ENCODE measurements around the gene RPL12.

RPL12 gene

DNA sequence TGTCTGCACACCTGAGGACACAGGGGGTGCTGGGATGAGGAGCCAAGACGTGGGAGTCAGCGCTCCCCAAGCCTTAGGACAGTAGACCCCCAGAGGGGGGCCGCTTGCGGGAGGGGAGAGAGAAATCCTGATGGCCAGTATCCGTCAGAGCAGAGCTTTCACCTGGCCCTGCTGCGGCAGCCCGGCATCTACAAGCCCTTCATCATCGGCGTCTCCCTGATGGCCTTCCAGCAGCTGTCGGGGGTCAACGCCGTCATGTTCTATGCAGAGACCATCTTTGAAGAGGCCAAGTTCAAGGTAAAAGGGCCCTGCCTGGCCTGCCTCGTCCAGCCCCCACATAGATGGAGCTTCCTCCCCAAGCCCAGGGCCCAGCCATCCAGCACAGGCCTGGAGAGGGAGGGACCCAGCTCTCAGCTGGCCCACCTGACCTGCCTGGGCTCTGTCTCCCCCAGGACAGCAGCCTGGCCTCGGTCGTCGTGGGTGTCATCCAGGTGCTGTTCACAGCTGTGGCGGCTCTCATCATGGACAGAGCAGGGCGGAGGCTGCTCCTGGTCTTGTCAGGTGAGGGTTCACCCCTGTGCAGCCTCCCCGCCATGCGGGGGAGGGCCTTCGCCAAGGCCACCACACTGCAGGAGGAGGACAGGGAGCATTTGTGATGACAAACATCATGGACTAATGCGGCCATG lies 47.6 kb downstream of the RPL12 start:
- no peak for DNase-seq (ENCODE audit: low spot score)

DNA sequence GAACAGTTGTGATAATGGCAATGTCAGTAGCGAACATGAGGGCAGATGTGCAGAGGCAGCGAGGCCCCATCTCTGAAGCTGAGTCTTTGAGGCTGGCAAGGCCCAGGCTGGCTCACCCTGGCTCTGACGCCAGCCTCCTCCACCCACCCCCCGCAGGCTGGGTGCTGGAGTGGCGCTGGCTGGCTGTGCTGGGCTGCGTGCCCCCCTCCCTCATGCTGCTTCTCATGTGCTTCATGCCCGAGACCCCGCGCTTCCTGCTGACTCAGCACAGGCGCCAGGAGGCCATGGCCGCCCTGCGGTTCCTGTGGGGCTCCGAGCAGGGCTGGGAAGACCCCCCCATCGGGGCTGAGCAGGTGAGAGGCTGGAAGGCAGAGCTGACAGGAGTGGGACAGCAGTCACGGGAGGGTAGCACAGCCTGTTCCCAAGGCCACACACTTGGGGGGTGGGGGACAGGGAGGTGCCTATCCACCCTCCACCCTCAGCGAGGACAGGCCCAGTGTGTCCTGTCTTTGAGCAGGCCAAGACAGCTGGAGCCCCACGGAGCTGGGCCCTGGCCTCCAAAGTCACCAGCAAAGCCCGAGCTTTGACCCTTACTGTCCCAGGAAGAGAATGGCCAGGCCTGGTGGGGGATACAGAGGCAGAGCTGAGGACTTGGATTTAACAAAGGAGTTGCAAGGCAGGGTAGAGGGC lies 48.7 kb downstream of the RPL12 start:
- no peak for DNase-seq (ENCODE audit: low spot score)

DNA sequence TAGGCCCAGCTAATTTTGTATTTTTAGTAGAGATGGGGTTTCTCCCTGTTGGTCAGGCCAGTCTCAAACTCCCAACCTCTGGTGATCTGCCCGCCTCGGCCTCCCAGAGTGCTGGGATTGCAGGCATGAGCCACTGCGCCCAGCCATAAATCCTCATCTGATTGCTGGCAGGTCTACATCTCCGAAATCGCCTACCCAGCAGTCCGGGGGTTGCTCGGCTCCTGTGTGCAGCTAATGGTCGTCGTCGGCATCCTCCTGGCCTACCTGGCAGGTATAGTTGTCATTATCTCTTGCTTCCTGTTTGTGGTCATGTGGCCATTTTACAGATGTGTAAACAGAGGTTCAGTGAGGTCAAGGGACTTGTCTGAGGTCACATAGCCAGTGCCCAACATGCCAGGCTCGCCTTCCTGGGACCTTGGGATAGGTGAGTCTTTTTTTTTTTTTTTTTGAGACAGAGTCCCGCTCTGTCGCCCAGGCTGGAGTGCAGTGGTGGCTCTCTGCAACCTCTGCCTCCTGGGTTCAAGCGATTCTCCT lies 51.4 kb downstream of the RPL12 start:
- no peak for DNase-seq (ENCODE audit: low spot score)

DNA sequence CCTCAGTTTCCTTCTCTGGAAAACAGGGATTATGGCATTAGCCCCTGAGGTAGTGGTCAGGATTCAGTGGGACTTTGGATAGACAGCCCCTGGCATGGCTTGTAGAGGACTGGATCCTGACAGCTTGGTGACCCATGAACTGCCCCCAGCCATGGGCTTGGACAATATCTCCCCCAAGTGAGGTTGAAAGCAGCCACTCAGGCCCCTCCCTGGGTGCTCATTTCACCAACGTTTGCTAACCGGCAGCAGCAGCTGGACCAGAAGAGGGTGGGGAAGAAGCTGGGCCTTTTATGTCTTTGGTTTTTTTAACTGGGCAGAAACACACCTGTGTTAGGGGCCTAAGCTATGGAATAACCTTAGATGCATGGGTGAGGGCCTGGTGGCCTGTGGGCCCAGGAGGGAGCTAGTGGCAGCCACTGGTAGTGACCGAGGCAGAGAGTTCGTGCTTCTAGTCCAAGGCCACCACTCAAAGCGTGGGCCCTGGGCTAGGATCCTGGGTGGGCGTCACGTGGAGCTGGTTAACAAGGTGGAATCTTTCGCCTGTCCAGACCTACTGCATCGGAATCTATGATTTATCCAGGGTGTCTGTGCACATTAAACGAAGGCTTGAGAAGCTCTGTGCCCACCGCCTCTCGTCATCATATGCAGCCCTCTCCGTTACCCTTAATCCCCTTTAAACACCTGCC lies 52.3 kb downstream of the RPL12 start:
- DNase-seq (ENCODE audit: low spot score) = no peak

DNA sequence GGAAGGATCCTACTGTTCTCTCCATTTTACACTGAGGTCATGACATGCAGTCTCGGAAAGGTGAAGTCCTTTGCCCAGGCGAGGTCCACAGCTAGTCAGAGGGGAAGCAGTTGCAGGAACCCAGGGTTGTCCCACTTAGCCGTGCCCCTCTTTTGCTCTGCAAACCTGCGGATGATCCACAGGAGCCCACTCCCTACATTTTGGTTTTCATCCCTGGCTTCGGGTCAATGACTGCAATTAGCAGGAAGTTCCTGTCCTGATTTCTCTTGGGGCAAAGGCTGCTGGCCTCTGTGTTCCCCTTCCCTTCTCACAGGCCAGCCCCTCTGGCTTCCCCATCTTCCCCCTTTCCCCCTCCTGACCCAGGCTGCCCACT lies 52.9 kb downstream of the RPL12 start:
- no peak for DNase-seq (ENCODE audit: low spot score)

All from AG08396 (cell line).